Endothelial cell (in vitro differentiated cells): ENCODE data around the gene C1orf174. TPM values are rescaled to one million over a fixed set of nuclear protein-coding genes. Genes with fewer than 3 reads are reported as not detected.

ENCODE experiments used
- DNase-seq: peaks from one replicate; pipeline ENCODE4 v3.0.0; 2021; ENCODE audit warnings: low spot score
- H3K27ac Mint-ChIP-seq: one replicate; pipeline ENCODE4 v1.8.0; 2021; ENCODE audit warnings: mixed read lengths, inconsistent platforms; ENCODE audit not compliant: unreplicated experiment
- H3K27me3 Mint-ChIP-seq: one replicate; pipeline ENCODE4 v1.8.0; 2021; ENCODE audit warnings: mild to moderate bottlenecking, moderate library complexity, mixed read lengths, inconsistent platforms; ENCODE audit not compliant: unreplicated experiment
- H3K36me3 Mint-ChIP-seq: one replicate; pipeline ENCODE4 v1.8.0; 2021; ENCODE audit warnings: mild to moderate bottlenecking, low read depth, mixed read lengths, inconsistent platforms; ENCODE audit not compliant: unreplicated experiment
- H3K4me1 Mint-ChIP-seq: one replicate; pipeline ENCODE4 v1.8.0; 2021; ENCODE audit warnings: mild to moderate bottlenecking, mixed read lengths, inconsistent platforms; ENCODE audit not compliant: unreplicated experiment
- H3K4me3 Mint-ChIP-seq: one replicate; pipeline ENCODE4 v1.8.0; 2021; ENCODE audit warnings: mild to moderate bottlenecking, mixed read lengths, inconsistent platforms; ENCODE audit not compliant: unreplicated experiment
- H3K9me3 Mint-ChIP-seq: one replicate; pipeline ENCODE4 v1.8.0; 2021; ENCODE audit warnings: mixed read lengths, inconsistent platforms; ENCODE audit not compliant: unreplicated experiment
- CTCF ChIP-seq: fragments of 200-600 bp; sonication (generic); IDR thresholded peaks from one replicate; pipeline ENCODE4 v1.5.0; 2021; ENCODE audit warnings: antibody characterized with exemption; ENCODE audit not compliant: unreplicated experiment
- total RNA-seq: library from RNA; stranded (reverse); fragmentation: NEBNext Ultra II Directional; extraction: Animal tissue kit (Norgen Biotek cat#: 25700); gene quantifications from one replicate; pipeline ENCODE4 v1.2.1, GENCODE V29; 2021; ENCODE audit not compliant: unreplicated experiment

C1orf174 gene
- total RNA-seq, 1 donor from 2014 or later, result 25.6 TPM

- Mint-ChIP-seq H3K9me3 (peaks cover 15% of the 10 kb centered on the region), H3K4me3 (no peak overlapping the region), H3K4me1 (no peaks in the 10 kb centered on the region), H3K27ac (no peak overlapping the region), H3K36me3 (peaks cover 21% of the 10 kb centered on the region), H3K27me3 (peaks cover 12% of the 10 kb centered on the region)
- no peak for TF ChIP-seq CTCF
- DNase-seq, result no peak
Measured at GRCh38 chr1:3925762-3926161, 25.7 kb upstream of the C1orf174 start.

GRCh38 chr1:3925256-3925655 lies 25.2 kb upstream of the C1orf174 start:
- Mint-ChIP-seq H3K4me1 (no peaks in the 10 kb centered on the region), H3K4me3 (no peak overlapping the region), H3K36me3 (peaks cover 16% of the 10 kb centered on the region), H3K27me3 (peaks cover 8% of the 10 kb centered on the region), H3K27ac (no peak overlapping the region), H3K9me3 (peaks cover 11% of the 10 kb centered on the region)
- TF ChIP-seq CTCF, result no peak
- DNase-seq, result no peak

GRCh38 chr1:3924825-3925220 lies 24.8 kb upstream of the C1orf174 start:
- Mint-ChIP-seq H3K27ac (no peak overlapping the region), H3K4me1 (no peaks in the 10 kb centered on the region), H3K4me3 (no peak overlapping the region), H3K9me3 (peaks cover 8% of the 10 kb centered on the region), H3K36me3 (peaks cover 13% of the 10 kb centered on the region), H3K27me3 (peaks cover 5% of the 10 kb centered on the region)
- DNase-seq, result no peak
- no peak for TF ChIP-seq CTCF

GRCh38 chr1:3924186-3924824 lies 24.2 kb upstream of the C1orf174 start:
- Mint-ChIP-seq H3K27me3 (peaks cover 4% of the 10 kb centered on the region), H3K4me3 (no peak overlapping the region), H3K36me3 (peaks cover 9% of the 10 kb centered on the region), H3K4me1 (no peaks in the 10 kb centered on the region), H3K9me3 (peaks cover 5% of the 10 kb centered on the region), H3K27ac (no peak overlapping the region)
- no peak for TF ChIP-seq CTCF
- DNase-seq, result no peak

- no peak overlapping the region for H3K27ac Mint-ChIP-seq
- no peak overlapping the region for H3K4me3 Mint-ChIP-seq
- H3K36me3 Mint-ChIP-seq, result peaks cover 5% of the 10 kb centered on the region
- no peaks in the 10 kb centered on the region for H3K4me1 Mint-ChIP-seq
- H3K27me3 Mint-ChIP-seq, result peaks cover 4% of the 10 kb centered on the region
- H3K9me3 Mint-ChIP-seq, result no peaks in the 10 kb centered on the region
- no peak for DNase-seq
- TF ChIP-seq CTCF, result no peak
Measured at GRCh38 chr1:3923378-3924185, 23.5 kb upstream of the C1orf174 start.
